CD1c-positive myeloid dendritic cell (primary cell): ENCODE data around the gene C9.
"Not testable (repeated sequence)": the region's sequence is repeated elsewhere in the genome, so short reads cannot be mapped to it uniquely, and the experiment has no call there.

ENCODE experiments used
- DNase-seq: peaks from one replicate; pipeline ENCODE4 v3.0.0-alpha.2; 2016; ENCODE audit errors: extremely low spot score

C9 gene

GRCh38 chr5:39331861-39332381, 32.4 kb downstream of the C9 start:
- DNase-seq, result no peak

- no peak for DNase-seq
Observed at GRCh38 chr5:39328731-39329130, 35.6 kb downstream of the C9 start.

GRCh38 chr5:39323542-39323941, 40.8 kb downstream of the C9 start:
- DNase-seq, result no peak

- no peak for DNase-seq
Observed at GRCh38 chr5:39319395-39319794, 44.9 kb downstream of the C9 start.

GRCh38 chr5:39316464-39316863, 47.8 kb downstream of the C9 start:
- not testable (repeated sequence) for DNase-seq

- no peak for DNase-seq
Observed at GRCh38 chr5:39315995-39316394, 48.3 kb downstream of the C9 start.

GRCh38 chr5:39314591-39314990, 49.7 kb downstream of the C9 start:
- no peak for DNase-seq

- DNase-seq, result peak; percentile 36
Observed at GRCh38 chr5:39309534-39309933, 54.8 kb downstream of the C9 start.

- DNase-seq, result peak; percentile 72
Observed at GRCh38 chr5:39302472-39302871, 61.8 kb downstream of the C9 start.

GRCh38 chr5:39301406-39301805, 62.9 kb downstream of the C9 start:
- peak; percentile 56 for DNase-seq

GRCh38 chr5:39299962-39300361, 64.3 kb downstream of the C9 start:
- DNase-seq, result no peak

- no peak for DNase-seq
Observed at GRCh38 chr5:39294736-39295135, 69.6 kb downstream of the C9 start.

- DNase-seq, result no peak
Observed at GRCh38 chr5:39284552-39284951, 79.7 kb downstream of the C9 start.

GRCh38 chr5:39283231-39283818, 81.0 kb downstream of the C9 start:
- peak; percentile 80 for DNase-seq

GRCh38 chr5:39282561-39282960, 81.7 kb downstream of the C9 start:
- DNase-seq, result no peak

- DNase-seq, result not testable (repeated sequence)
Observed at GRCh38 chr5:39275865-39276264, 88.4 kb downstream of the C9 start.

- DNase-seq, result peak; percentile 74
Observed at GRCh38 chr5:39274398-39275085, 89.8 kb downstream of the C9 start.

GRCh38 chr5:39273314-39273954, 90.9 kb downstream of the C9 start:
- DNase-seq, result peak; percentile 52

- not testable (repeated sequence) for DNase-seq
Observed at GRCh38 chr5:39272869-39273231, 91.4 kb downstream of the C9 start.

GRCh38 chr5:39270225-39270848, 94.0 kb downstream of the C9 start:
- peak; percentile 74 for DNase-seq

- no peak for DNase-seq
Observed at GRCh38 chr5:39267186-39267585, 97.1 kb downstream of the C9 start.

- peak; percentile 34 for DNase-seq
Observed at GRCh38 chr5:39266442-39266841, 97.9 kb downstream of the C9 start.

GRCh38 chr5:39264528-39264927, 99.8 kb downstream of the C9 start:
- DNase-seq, result no peak
